ENCODE measurements around the gene STRN. TPM values are rescaled to one million over a fixed set of nuclear protein-coding genes. Genes with fewer than 3 reads are reported as not detected.

Gene STRN
- total and polyA plus RNA-seq, 5 donors: 7.7 to 41.1 (median 34.5) TPM

Other genes with a start within 250 kb of the STRN start
- gene HEATR5B, start 117.8 kb upstream of the STRN start, total RNA-seq: 10 to 100 TPM; 14.6 to 19.2 (median 16.4) TPM
- gene HEATR5B, start 117.8 kb upstream of the STRN start, polyA plus RNA-seq: 9.1 TPM
- gene GPATCH11, start 118.0 kb upstream of the STRN start, total RNA-seq: 1 to 10 TPM; 5.1 to 8.6 (median 6.9) TPM
- gene GPATCH11, start 118.0 kb upstream of the STRN start, polyA plus RNA-seq: 4.1 TPM
- gene EIF2AK2, start 190.4 kb upstream of the STRN start, total RNA-seq: 10 to 100 TPM; 21.9 to 32.9 (median 25.5) TPM
- gene EIF2AK2, start 190.4 kb upstream of the STRN start, polyA plus RNA-seq: 6.0 TPM
- not detected for gene SULT6B1, start 222.1 kb upstream of the STRN start, total RNA-seq
- gene SULT6B1, start 222.1 kb upstream of the STRN start, polyA plus RNA-seq: not detected
- gene CEBPZOS, start 230.0 kb upstream of the STRN start, total RNA-seq: 10 to 100 TPM; 46.8 to 57.7 (median 55.9) TPM
- gene CEBPZOS, start 230.0 kb upstream of the STRN start, polyA plus RNA-seq: 75.7 TPM

All from right cardiac atrium (tissue), 5 donors.